Activated CD8-positive, alpha-beta T cell treated with anti-CD3 and anti-CD28 coated beads for 36 hours (primary cell): ENCODE measurements around the gene VWDE. TPM values are rescaled to one million over a fixed set of nuclear protein-coding genes. Genes with fewer than 3 reads are reported as not detected.

Source experiments
- ATAC-seq: fragments of 200-7000 bp; cut with Tn5 transposase; one replicate; pipeline ENCODE4 v1.10.0; 2021; ENCODE audit warnings: mild to moderate bottlenecking, moderate library complexity
- CTCF ChIA-PET: fragments of 350-600 bp; sonication (Branson Sonifier 250); formaldehyde crosslinking; loops from one replicate; lab custom pipeline; 2021; ENCODE audit warnings: antibody characterized with exemption; lab: Charles Lee
- POLR2A ChIA-PET: fragments of 350-600 bp; sonication (Branson Sonifier 250); formaldehyde crosslinking; loops from one replicate; lab custom pipeline; 2021; ENCODE audit warnings: antibody characterized with exemption; lab: Charles Lee
- DNase-seq: peaks from one replicate; pipeline ENCODE4 v3.0.0-alpha.2; 2020
- H3K27ac Mint-ChIP-seq: one replicate; pipeline ENCODE4 v1.8.0; 2021; ENCODE audit warnings: mild to moderate bottlenecking, mixed read lengths
- H3K27me3 Mint-ChIP-seq: one replicate; pipeline ENCODE4 v1.8.0; 2021; ENCODE audit warnings: mixed read lengths
- H3K36me3 Mint-ChIP-seq: one replicate; pipeline ENCODE4 v1.8.0; 2021; ENCODE audit warnings: low read depth, mixed read lengths
- H3K4me1 Mint-ChIP-seq: one replicate; pipeline ENCODE4 v1.8.0; 2021; ENCODE audit warnings: low read depth, mixed read lengths
- H3K4me3 Mint-ChIP-seq: one replicate; pipeline ENCODE4 v1.8.0; 2021; ENCODE audit warnings: mild to moderate bottlenecking, moderate library complexity, mixed read lengths
- H3K9me3 Mint-ChIP-seq: one replicate; pipeline ENCODE4 v1.8.0; 2021; ENCODE audit warnings: mixed read lengths
- CTCF ChIP-seq: fragments of 200-600 bp; IDR thresholded peaks from one replicate; pipeline ENCODE4 v1.8.0; 2022; ENCODE audit warnings: antibody characterized with exemption, mild to moderate bottlenecking
- intact Hi-C: fragments of 100-400 bp; cut with micrococcal nuclease; formaldehyde crosslinking; loops from one replicate; pipeline ENCODE4 v1.10.0; 2022
- total RNA-seq, 2 experiments: library from RNA; stranded (reverse); gene quantifications; one replicate each; pipeline ENCODE4 v1.2.3, GENCODE V29; 2021

The VWDE gene
- total RNA-seq, 2 experiments from 2014 or later, result 1.4 to 1.7 TPM

GRCh38 chr7:12300415-12300814 is 103.2 kb downstream of the VWDE start:
- ChIA-PET POLR2A (no interaction called here), CTCF (no interaction called here)
- Mint-ChIP-seq H3K36me3 (peaks cover 1% of the 10 kb centered on the region), H3K4me1 (peaks cover 4% of the 10 kb centered on the region), H3K27ac (no peak overlapping the region), H3K4me3 (no peak overlapping the region), H3K27me3 (no peaks in the 10 kb centered on the region), H3K9me3 (peaks cover 5% of the 10 kb centered on the region)
- intact Hi-C loops, result no loop called here
- no peak for DNase-seq
- ATAC-seq, result no peak
- TF ChIP-seq CTCF, result no peak

- DNase-seq, result no peak
- no peaks in the 10 kb centered on the region for H3K27me3 Mint-ChIP-seq
- POLR2A ChIA-PET, result no interaction called here
Observed at GRCh38 chr7:12299367-12299766, 104.3 kb downstream of the VWDE start.

GRCh38 chr7:12297283-12298108 is 106.2 kb downstream of the VWDE start:
- Mint-ChIP-seq H3K27ac (no peak overlapping the region), H3K27me3 (no peaks in the 10 kb centered on the region), H3K36me3 (no peaks in the 10 kb centered on the region), H3K9me3 (no peaks in the 10 kb centered on the region), H3K4me1 (no peaks in the 10 kb centered on the region), H3K4me3 (no peak overlapping the region)
- POLR2A ChIA-PET, result no interaction called here
- ATAC-seq (no peak), DNase-seq (no peak)
- CTCF ChIA-PET, result interaction anchor here (0.5 to 1.4 kb wide), 4 partner anchors 24 to 1618 kb away, joined by 3 to 4 read pairs (median 3); no protein-coding TSS in a partner anchor
- TF ChIP-seq CTCF, result no peak
- intact Hi-C loops, result no loop called here

More at GRCh38 chr7:12299367-12299766, 104.3 kb downstream of the VWDE start:
- Mint-ChIP-seq H3K9me3 (peaks cover 3% of the 10 kb centered on the region), H3K27ac (no peak overlapping the region), H3K4me3 (no peak overlapping the region), H3K4me1 (peaks cover 4% of the 10 kb centered on the region), H3K36me3 (peaks cover 1% of the 10 kb centered on the region)
- no peak for TF ChIP-seq CTCF
- CTCF ChIA-PET, result no interaction called here
- no peak for ATAC-seq
- intact Hi-C loops, result no loop called here

DNA sequence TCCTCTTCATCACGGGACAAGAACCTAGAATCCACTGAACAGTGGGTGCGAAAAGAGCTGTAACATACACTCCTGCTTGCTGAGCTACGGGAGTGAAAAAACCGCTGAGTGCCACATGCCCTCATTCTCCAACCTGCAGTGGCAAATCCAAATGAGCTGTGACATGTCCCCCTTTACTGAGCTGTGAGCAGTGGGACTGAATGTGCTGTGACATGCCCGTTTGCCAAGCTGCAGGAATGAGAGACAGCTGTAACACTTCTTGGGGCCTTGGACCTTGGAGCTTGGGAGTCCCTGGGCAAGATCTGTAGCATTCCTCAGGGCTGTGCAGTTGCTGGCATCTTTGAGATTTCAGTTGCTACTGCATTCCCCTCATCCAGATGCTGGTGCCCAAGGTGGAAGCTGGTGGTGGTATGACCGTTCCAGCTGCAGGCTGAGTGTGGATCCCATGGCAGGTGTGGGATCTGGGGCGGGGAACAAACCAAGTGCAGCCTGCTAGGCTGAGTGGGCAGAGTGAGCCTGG is 107.6 kb downstream of the VWDE start:
- no peak overlapping the region for H3K4me3 Mint-ChIP-seq
- H3K9me3 Mint-ChIP-seq, result peaks cover 3% of the 10 kb centered on the region
- TF ChIP-seq CTCF, result no peak
- H3K27ac Mint-ChIP-seq, result no peak overlapping the region
- H3K36me3 Mint-ChIP-seq, result no peaks in the 10 kb centered on the region
- H3K27me3 Mint-ChIP-seq, result no peaks in the 10 kb centered on the region
- DNase-seq, result no peak
- H3K4me1 Mint-ChIP-seq, result no peaks in the 10 kb centered on the region
- ATAC-seq, result no peak
- ChIA-PET CTCF (interaction anchor here (1.3 to 1.4 kb wide), 3 partner anchors 12 to 223 kb away, joined by 3 to 4 read pairs (median 3); no protein-coding TSS in a partner anchor), POLR2A (interaction anchor here (1.6 kb wide), 1 partner anchor 10 kb away, joined by 4 read pairs; no protein-coding TSS in a partner anchor)
- intact Hi-C loops, result no loop called here

DNA sequence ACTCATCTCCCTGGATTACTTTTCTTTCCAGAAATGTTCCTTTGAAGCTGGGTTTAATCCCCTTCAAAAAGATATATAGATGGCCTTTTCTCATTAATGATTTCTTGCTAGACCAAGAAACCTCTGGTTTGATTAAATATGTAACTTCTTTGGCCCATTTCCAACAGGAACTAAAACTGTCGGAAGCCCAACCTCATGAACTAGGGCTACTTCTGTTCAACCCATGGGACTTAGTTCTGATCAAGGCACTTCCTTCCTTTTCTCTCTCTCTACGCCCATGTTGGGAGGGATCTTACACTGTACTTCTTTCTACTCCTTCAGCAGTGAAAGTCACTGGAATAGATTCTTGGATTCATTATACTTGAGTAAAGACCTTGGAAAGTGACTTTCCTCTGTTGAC is 109.0 kb downstream of the VWDE start:
- H3K4me3 Mint-ChIP-seq, result no peak overlapping the region
- H3K9me3 Mint-ChIP-seq, result peaks cover 8% of the 10 kb centered on the region
- ChIA-PET POLR2A (no interaction called here), CTCF (interaction anchor here (0.8 to 1.2 kb wide), 2 partner anchors 15 to 27 kb away, joined by 3 read pairs; no protein-coding TSS in a partner anchor)
- no peaks in the 10 kb centered on the region for H3K36me3 Mint-ChIP-seq
- ATAC-seq (no peak), DNase-seq (no peak)
- no peak overlapping the region for H3K27ac Mint-ChIP-seq
- no peaks in the 10 kb centered on the region for H3K4me1 Mint-ChIP-seq
- H3K27me3 Mint-ChIP-seq, result no peaks in the 10 kb centered on the region
- TF ChIP-seq CTCF, result no peak
- intact Hi-C loops, result no loop called here
